ENCODE data around the gene LKAAEAR1.

DNA sequence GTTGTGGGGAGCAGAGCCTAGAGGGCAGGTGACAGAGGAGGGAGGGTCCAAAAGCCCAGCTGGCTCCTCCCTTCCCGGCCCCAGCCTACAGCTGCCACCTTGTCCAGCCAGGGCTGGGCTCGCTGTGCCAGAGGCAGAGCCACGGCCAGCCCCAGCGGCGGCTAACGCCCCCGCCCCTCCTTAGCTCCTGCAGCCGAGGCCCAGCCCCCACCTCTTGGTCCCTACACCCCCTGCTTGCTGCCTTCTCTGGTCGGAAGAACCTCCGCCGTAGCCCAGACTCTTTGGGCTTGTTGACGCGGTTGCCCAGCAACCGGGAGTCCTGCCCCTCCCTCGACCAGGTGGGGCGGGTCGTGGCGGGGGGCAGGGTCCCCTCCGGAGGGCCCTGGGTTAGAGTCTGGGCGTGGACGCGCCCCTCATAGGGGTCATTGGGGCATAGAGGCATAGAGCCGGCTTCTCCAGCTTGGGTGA lies 521 bp upstream of the LKAAEAR1 start:
- no peak for TF ChIP-seq CTCF (IDR thresholded peaks at IDR 0.05)
- no peak for TF ChIP-seq CBX2 (IDR thresholded peaks at IDR 0.05; ENCODE audit: borderline replicate concordance, low read depth)
- no peak for TF ChIP-seq HMGXB4 (CRISPR knock-in tag; IDR thresholded peaks at IDR 0.05; ENCODE audit: borderline replicate concordance)
- TF ChIP-seq CHD4 (IDR thresholded peaks at IDR 0.05; ENCODE audit: borderline replicate concordance), result no peak
- TF ChIP-seq JUNB (IDR thresholded peaks at IDR 0.05), result no peak
- TF ChIP-seq EP300 (IDR thresholded peaks at IDR 0.05), result no peak
- no peak for TF ChIP-seq POLR2A (IDR thresholded peaks at IDR 0.05; ENCODE audit: low read length)
- no peak for TF ChIP-seq NR3C1 (IDR thresholded peaks at IDR 0.05)

Measured in A549 (cell line).